ENCODE results near the gene NCAN.

DNA sequence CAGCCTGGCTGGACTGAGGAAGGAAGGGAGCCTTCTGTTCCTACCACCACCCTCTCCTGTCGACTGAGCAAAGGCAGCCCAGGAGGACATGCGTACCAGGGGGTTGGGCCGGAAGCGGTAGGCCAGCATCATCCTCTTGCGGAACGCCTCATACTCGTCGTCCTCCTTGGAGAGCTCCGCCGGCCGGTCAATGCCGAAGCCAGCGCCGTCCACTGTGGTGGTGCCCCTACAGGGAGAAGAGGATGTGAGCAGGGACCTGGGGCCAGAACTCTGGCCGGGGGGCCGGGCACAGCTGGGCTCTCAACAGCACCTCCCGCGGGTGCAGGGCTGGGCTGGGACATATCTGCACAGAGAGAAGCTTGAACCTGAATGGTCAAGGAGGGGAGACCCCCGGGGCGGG is 65.1 kb downstream of the NCAN start:
- TF ChIP-seq POLR2A (IDR thresholded peaks at IDR 0.05; ENCODE audit: low read length): no peak
- no peak for TF ChIP-seq CHD2 (IDR thresholded peaks at IDR 0.05; ENCODE audit: low read length, partially characterized antibody)
- TF ChIP-seq, protein P1, sequence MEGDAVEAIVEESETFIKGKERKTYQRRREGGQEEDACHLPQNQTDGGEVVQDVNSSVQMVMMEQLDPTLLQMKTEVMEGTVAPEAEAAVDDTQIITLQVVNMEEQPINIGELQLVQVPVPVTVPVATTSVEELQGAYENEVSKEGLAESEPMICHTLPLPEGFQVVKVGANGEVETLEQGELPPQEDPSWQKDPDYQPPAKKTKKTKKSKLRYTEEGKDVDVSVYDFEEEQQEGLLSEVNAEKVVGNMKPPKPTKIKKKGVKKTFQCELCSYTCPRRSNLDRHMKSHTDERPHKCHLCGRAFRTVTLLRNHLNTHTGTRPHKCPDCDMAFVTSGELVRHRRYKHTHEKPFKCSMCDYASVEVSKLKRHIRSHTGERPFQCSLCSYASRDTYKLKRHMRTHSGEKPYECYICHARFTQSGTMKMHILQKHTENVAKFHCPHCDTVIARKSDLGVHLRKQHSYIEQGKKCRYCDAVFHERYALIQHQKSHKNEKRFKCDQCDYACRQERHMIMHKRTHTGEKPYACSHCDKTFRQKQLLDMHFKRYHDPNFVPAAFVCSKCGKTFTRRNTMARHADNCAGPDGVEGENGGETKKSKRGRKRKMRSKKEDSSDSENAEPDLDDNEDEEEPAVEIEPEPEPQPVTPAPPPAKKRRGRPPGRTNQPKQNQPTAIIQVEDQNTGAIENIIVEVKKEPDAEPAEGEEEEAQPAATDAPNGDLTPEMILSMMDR (IDR thresholded peaks at IDR 0.05): no peak
- TF ChIP-seq, protein P2, sequence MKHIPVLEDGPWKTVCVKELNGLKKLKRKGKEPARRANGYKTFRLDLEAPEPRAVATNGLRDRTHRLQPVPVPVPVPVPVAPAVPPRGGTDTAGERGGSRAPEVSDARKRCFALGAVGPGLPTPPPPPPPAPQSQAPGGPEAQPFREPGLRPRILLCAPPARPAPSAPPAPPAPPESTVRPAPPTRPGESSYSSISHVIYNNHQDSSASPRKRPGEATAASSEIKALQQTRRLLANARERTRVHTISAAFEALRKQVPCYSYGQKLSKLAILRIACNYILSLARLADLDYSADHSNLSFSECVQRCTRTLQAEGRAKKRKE (CRISPR knock-in tag; IDR thresholded peaks at IDR 0.05; ENCODE audit: low read depth): no peak
- TF ChIP-seq ZSCAN20 (CRISPR knock-in tag; IDR thresholded peaks at IDR 0.05): no peak
- no peak for TF ChIP-seq RAD21 (conservative IDR thresholded peaks at IDR 0.05 in 1 of 2, IDR thresholded peaks at IDR 0.05 in 1 of 2)
- TF ChIP-seq CEBPB (IDR thresholded peaks at IDR 0.05): no peak
- no peak for TF ChIP-seq JUN (IDR thresholded peaks at IDR 0.05)
- no peak for TF ChIP-seq BHLHE40 (IDR thresholded peaks at IDR 0.05; ENCODE audit: low read depth, low read length)
